ENCODE measurements around the gene SPRR5.

DNA sequence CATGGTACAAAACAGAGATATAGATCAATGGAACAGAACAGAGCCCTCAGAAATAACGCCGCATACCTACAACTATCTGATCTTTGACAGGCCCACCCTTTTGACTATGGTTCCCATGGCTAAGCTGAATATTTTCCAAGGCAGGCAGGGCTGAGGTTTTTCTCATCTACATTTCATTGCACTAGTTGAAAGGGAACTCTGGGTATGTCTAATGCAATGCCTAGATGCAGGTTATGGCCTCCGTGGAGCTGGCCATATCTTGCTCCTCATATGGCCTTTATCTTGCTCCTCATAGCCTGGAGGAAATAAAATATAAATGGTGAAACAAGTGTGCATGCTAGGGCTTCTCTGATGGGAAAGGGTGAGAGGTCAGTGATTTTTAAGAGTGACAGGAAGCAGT lies 10.6 kb downstream of the SPRR5 start:
- TF ChIP-seq POLR2A (IDR thresholded peaks at IDR 0.05; ENCODE audit: low read depth, low read length): no peak
- TF ChIP-seq TAF1 (IDR thresholded peaks at IDR 0.05; ENCODE audit: borderline replicate concordance, low read depth, low read length): no peak

Data from GM12892 (cell line).